Hippocampal formation (tissue), 2 donors: ENCODE results near the gene E2F6.

Experiments
- DNase-seq, 2 donors: peaks; one replicate each; lab custom pipeline; 2025; lab: John Stamatoyannopoulos, UW

Gene E2F6

DNA sequence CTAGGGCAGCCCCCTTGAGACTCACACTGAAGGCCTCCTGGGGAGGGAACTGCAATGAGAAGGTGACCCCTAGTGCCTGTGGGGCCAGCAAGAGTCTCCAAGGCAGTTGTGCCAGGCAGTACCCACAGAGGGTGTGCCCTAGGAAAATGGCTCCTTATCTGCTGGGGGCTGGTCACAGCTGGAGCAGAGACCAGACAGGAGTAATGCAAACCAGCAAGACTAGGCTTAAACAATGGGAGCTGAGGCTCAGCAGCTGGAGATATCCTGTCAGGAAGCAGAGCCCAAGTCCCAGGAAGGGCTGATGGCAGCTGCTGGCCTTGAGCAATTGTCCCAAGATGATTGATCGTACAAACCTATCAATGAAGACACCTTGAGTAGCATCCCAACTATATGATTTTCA, 26.8 kb upstream of the E2F6 start:
- no peak for DNase-seq

DNA sequence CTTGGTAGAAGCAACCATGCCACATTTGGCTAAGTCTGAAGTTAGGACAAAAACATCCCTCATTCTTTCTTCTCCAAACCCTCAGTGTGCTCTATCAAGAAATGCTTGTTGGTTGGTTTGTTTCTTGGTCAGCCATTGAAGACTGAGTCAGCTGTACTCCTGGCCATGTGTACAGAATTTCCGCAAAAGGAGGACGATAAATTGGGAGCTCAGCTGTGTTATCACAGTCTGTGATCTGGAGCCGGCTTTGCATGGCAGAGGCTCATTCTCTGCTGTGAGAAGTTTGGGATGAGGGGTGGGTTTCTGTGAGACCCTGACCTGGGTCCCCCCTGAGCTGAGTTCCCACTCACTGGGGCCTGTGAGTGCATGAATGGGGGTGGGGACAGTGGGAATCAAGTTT, 26.3 kb upstream of the E2F6 start:
- no peak for DNase-seq

DNA sequence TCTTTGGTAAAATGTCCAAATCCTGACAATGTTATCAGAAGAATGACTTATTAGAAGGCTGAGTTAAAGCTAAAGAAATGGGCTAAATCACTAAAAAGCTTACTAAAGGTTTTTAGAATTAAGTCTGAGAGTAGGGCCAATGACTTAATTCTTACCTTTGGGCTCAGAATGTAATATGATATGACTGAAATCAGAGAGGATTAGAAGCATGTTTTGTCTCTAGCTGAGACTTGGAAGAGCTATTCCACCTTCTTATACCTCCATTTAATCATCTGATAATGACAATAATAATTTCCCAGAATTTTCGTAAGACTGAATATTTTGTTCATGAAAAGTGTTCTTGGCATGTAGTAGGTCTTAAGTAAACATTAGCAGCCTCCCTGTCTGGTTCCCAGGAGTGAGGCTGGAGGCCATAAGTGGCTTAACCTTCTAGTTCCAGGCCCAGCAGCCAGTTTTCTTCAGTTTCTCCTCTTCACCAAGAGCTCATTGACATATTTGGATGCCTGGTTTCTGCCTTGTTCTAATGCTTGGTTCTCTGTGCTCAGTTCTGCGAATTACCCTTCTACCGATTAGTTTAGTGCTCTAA, 25.5 kb upstream of the E2F6 start:
- DNase-seq: no peak

DNA sequence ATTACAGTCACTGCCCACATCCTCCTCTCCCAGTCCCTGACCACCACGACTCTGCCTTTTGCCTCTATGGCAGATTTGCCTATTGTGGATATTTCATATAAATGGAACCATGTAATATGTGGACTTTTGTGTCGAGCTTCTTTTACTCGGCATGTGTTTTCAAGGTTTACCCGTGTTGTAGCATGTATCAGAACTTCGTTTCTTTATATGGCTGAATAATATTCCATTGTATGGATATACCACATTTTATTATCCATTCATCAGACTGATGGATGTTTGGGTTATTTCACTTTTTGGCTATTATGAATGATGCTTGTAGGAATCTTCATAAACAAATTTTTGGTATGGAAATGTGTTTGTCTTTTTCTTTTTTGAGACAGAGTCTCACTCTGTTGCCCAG, 24.2 kb upstream of the E2F6 start:
- no peak for DNase-seq

DNA sequence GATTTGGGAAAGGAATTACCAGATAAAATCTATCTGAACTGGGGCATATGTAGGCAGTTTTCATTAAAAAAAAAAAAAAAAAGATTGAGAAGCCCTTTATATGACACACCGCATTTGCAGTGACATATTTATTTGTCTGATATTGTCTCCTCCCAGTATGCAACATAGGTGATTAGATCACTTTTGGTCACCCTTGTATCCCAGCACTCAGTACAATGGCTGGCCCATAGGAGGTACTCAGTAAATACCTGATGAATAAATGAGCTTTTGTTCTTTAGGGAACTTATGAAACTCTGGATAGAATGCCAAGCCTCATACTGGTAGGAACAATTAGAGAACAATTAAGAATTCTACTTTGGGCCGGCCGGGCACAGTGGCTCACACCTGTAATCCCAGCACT, 22.8 kb upstream of the E2F6 start:
- no peak for DNase-seq

DNA sequence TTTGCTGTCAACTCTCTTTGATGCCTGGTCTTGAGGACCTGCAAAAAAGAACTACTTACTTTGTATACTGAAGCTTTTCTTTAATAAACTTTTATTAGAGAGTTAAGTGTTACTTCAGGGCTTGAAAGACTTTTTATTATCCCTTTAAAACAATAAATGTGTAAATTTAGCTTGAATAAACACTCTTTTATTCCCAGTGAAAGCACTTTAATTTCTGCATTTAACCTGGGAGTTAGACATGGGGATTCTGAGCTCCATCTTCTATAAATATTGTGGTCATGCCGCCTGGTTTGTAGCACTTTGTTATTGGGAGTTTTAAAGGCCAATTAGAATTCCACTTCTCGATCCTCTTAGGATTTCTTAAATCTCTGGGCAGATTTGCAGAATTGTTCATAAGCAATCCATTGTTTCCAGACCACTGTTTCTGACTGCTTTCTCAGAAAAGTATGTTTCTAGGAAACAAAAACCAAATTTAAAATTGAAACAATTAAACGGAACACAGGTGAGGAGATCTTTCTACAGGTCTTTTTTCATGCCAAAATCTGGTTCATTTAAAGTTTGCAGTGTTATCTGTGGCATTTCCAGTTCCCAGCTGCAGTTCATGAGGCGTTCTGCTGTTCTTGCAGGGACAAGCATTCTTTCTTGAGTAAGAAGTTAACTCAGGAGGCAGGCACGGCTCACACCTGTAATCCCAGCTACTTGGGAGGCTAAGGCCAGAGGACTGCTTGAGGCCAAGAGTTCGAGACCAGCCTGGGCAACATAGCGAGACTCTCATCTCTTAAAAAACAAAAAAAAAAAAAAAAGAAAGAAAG, 18.1 kb upstream of the E2F6 start:
- no peak for DNase-seq

DNA sequence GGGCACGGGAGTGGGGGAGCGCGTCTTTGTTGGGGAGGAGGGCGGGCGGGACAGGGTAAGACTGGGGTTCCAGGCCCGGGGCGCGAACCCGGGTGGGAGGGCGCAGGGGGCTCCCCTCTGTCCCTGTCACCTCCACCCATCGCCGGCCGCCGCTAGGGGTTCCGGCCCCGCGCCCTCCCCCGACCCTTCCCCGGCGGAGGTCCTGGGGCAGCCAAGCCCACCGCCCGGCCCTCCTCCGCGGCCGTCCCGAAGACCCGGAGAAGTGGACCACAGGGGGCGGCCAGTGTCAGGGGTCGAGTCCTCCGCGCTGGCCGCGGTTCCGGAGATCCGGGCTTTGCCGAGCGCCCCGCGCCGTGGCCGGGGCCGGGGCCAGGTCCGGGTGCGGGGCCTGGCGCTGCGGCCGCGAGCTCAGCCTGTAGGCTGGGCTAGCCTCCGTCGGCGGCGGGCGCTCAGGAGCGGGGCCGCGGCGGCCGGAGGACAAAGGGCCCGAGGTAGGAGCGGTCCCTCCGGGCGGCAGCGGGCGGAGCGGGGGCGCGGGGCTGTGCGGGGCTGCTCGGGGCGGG, 16.6 kb upstream of the E2F6 start:
- no peak for DNase-seq

DNA sequence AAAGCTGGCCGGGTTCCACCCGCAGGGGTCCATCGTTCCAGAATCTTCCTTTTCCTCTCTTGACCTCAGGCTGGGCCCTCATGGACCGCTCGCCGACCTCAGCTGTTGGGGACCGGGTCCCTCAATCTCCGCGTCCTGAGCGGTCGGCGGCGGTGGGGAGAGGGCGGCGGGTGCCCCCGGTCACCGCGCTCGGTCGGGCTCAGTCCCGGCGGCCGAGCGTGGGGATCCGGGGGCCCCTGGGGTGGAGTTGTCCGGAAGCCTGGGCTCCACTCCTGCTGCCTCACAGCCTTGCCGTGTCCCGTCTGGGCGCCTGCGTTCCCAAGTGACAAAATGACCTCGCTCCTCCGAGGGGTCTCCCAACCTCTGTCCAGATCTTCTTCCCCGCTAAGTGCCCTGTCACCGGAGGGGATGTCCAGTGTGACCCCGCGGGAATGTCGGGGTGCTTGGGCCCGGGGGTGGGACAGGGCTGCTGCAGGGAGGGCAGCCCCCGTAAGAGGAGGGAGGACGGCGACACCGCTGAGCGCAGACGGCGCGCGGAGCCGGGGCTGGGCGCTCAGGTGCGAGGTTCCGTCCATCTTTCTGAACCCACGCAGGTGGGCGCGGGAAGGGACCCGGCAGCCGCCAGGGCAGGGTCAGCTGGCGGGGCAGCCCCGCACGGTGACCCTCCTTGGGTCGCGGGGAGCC, 16.0 kb upstream of the E2F6 start:
- no peak for DNase-seq

DNA sequence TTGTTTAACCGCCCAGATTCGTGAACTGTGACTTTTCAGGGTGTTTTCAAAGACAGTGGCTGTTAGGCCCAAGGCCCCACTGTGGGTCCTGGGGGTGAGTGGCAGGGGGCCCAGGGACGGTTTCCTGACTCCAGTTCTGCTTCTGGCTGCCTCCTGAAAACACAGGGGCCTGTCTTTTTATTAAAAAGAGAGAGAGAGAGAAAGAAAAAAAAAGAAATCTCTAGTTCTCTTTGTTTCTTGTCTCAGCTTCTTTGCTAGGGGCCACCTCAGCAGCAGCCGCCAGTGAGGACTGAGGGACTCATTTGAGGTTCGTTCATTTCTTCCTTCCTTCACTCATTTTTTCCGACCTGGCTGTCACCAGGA, 15.4 kb upstream of the E2F6 start:
- no peak for DNase-seq

DNA sequence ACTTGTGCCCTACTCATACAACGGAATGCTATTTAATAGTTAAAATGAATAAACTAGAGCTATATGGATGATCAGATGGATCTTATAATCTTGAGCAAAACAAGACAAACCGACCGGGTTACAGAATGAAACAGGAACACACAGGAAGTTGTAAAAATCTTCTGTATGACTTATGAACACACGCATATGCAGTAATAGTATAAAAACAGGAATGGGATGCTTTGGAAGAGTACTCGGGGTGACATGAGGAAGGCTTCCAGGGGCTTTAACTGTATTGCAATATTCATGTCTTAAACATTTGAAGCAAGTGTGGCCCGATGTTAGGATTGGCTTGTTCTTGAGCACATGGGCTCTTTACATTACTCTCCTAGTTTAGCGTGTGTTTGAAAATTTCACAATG, 14.9 kb upstream of the E2F6 start:
- DNase-seq: no peak

DNA sequence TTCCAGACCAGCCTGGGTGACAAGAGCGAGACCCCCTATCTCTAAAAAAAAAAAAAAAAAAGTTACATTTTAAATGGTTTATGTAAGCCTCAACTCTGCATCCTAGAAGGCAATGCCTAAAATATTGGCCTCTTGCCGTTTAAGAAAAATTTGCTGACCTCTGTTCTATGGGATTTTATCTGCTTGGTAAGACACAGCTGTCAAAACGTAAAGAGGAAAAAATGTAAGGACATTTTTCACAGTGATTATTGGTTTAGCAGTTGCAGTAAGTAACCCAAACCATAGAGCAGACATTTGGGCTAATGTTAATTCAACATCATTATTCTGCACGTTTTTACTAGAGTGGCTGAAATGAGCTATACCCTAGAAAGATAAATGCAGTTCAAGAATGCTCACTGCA, 14.4 kb upstream of the E2F6 start:
- no peak for DNase-seq

DNA sequence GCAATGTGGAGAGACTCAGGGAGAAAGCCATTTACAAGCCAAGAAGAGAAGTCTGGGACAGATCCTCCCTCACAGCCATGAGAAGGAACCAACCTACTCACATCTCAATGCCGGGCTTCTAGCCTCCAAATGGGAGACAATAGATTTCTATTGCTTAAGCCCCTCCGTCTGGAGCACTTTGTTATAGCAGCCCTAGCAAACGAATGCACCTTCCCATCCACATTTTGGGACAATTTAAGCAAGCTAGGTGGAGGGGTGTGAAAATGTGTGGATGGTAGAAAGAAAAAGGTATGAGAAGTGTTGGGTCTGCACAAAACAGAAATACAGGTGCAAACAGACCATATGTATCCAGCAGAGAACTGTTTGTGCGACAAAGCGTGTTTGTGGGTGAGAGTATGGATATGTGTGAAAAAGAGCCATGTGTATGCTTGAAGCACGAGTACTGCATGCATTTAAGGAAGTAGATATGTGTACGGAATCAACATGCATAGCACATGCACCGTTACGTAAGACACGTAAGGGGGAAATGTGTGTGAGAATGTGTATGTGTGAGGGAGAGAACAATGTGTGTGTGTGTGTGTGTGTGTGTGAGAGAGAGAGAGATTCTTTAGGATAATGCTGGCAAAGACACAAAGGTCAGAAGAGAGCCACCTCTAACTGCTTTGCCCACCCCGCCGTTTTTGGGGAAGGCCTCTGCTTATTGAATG, 13.1 kb upstream of the E2F6 start:
- no peak for DNase-seq

DNA sequence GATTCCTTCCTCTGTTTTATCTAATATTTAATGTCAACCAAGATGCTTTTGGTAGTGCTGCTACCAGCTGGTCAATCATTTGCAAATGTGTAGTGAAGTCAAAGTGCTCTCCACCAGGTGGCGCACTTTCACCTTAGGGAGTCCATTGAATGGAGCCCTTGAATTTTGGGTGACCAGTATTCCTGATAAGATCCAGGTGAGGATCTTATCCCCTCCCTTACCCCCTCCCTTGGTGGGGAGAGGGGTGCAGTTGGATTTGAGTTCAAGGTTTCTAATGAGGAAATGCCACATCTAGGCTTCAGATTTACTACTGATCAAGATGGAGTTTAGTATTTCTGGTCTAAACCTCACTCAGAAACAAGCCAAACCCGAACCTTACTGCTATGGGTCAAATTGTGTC, 12.0 kb upstream of the E2F6 start:
- peak; percentile 58 to 87 for DNase-seq

DNA sequence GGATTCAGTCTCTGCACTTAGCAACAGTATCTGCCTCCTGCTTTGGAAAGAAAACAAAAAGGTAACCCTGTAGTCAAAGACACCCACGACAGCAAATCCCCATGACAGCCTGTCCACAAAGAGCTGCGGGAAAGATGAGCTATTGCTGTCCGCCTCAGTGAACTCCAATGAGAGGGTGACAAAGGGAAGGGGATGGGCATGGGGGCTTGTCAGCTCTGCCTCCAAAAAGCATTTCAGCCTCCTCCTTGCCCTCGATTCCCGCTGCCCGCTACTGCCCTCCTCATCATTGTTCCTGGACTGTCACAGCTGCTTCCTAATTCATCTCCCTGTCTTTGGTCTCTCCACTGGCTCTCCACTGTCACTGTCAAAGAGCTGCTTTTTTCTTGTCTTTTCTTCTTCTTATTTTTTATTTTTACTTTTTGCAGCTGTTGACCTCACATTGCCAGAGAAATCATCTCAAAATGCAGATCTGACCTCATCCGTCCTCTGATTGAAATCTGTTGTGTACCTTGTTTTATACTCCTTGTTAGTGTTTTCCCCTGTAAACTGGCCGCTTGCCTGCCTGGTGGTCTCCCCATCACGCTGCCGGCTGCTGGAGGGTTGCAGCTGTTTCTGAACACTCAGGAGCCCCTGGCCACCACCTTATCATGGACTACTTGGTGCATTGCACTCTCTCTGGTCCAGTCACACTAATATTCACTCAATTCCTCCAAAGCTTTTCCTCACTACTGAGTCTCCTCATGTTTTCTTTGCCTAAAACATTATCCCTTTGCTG, 7.9 kb upstream of the E2F6 start:
- no peak for DNase-seq

DNA sequence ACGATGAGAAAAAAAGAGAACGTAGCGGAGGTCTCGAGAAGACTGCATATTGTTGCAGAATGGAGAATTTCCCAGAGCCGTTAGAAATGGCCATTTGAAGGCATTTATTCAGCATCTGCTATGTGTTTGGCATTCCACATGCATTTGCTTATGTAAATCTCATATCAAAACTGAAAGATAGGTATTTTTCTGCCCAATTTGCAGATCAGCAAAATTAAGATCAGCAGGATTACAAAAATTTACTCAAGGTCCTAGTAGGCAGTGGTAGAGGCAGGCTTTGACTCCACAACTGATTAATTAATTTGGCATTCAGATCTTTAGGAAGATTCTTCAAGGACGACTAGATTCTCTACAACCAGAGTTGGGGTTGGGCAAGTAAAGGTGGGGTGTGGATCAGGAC, 1.8 kb upstream of the E2F6 start:
- no peak for DNase-seq

DNA sequence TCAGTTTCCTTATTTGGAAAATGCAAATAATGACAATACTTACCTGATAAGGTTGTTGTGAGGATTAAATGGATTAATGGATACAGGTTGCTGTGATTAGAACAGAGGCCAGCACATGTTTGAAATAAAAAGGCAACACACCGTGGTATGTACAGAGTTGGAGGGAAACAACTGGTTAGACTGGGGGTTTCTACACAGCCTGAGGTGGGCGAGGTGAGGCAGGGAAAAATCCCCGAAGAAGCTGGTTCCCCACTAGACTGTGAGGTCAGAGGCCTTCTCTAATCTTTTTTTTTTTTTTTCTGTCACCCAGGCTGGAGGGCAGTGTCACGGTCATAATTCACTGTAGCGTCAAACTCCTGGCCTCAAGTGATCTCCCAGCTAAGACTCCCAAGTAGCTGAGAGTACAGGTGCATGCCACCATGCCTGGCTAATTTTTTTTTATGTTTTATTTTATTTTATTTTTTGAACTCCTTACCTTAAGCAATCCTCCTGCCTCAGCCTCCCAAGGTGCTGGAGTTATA, 1.2 kb upstream of the E2F6 start:
- no peak for DNase-seq

DNA sequence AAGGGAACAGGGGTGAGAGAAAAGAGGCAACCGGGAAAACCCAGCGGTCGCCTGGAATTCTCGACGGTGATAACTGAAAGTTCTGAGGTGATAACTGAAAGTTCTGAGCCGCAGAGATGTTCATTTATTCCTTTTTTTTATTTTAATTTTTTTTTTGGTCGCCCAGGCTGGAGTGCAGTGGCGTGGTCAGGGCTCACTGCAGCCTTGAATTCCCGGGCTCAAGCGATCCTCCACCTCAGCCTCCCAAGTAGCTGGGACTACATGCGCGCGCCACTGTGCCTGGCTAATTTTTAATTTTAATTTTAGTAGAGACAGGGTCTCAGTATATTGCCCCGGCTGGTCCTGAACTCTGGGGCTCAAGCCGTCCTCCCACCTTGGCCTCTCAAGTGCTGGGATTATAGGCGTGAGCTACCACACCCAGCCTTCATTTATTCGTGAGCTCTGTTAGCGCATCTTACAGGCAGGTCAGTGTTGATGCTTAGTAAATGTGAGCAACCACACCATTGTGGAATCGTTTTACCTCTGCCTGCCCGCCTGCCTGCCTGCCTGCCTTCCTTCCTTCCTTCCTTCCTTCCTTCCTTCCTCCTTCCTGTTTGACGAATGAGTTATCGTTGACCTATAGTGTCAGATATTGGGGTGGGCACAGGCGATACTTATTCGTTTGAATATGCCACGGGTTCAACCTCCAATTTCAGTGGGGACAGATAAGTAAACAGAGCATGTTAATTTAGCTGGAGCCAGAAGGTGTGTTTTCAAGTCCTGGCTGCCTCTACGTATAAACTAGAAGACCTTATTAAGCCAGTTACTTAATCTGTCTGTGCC, 557 bp upstream of the E2F6 start:
- no peak for DNase-seq

DNA sequence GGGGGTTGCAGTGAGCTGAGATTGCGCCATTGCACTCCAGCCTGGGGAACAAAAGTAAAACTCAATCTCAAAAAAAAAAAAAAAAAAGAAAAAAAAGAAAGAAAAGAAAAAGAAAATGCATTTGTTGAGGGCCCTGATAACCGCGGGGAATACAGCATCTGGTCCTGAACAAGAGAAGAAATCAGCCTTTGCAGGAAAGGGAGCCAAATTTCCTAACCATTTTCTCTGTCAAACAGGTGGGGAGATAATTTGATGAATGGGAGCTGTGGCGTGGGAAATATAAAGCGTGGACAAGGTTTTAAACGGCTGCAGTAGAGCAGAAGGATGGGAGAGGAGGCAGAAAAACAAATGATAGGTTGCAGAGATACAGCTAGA, 864 bp downstream of the E2F6 start:
- no peak for DNase-seq

DNA sequence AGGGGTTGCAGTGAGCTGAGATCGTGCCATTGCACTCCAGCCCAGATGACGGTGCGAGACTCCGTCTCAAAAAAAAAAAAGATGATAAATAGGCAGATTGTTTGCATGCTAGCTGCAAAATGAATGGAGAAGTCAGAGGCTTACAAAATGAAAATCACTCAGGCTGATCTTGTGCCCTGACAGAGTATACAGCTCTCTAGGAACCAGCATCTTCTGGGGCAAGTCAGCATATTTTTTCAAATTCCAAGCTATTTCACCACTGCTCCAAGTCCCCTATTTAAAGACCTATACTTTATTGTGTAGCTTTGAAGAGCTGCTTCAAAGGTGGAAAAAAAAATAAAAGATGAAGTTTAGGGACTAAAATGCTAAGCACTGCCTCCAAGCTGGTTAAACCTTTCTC, 6.1 kb downstream of the E2F6 start:
- no peak for DNase-seq

DNA sequence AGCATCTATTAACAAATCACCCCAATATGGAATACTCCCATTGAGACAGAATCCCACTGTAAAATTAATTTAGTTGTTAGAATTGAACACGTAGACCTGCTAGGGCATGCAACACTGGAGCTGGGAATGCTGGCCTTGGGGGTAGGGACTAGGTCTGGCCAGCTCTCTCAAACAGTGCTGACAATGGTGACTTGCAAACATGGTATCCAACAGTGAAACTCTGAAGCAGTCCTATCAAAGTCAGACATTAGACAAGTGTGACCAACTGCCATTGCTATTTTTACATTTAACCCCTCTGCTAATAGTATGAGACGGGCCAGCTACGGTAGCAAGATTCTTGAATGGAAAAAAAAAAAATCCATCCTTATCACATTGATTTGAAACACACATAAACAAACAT, 7.2 kb downstream of the E2F6 start:
- DNase-seq: no peak

DNA sequence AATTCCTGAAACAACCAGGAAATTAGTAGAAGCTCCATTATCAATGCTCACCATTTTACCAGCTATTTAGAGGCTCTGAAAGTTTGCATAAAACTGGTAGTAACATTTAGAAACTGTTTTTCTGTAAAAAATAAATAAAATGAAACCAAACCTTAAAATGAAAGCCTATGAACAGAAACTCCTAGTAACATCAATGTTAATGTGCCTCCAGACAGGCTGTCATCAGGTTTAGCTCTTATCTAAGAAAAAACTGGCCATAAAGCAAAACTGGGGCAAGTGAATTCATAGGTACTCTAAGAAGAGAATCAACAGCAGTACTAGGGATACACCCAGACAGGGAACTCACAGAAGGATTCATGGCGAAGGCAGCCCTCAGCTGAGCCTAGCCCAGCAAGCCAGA, 8.0 kb downstream of the E2F6 start:
- no peak for DNase-seq
